GM19035 (cell line): ENCODE measurements around the gene THRA.
A peak's percentile ranks its signal among the peaks of the same experiment; 100 is the strongest.

Source experiments
- ATAC-seq: cut with Tn5 transposase; IDR thresholded peaks from one replicate; pipeline ENCODE4 v1.9.1; 2021; ENCODE audit not compliant: unreplicated experiment

Gene THRA, protein sequence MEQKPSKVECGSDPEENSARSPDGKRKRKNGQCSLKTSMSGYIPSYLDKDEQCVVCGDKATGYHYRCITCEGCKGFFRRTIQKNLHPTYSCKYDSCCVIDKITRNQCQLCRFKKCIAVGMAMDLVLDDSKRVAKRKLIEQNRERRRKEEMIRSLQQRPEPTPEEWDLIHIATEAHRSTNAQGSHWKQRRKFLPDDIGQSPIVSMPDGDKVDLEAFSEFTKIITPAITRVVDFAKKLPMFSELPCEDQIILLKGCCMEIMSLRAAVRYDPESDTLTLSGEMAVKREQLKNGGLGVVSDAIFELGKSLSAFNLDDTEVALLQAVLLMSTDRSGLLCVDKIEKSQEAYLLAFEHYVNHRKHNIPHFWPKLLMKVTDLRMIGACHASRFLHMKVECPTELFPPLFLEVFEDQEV

GRCh38 chr17:40062329-40063186, at the start of gene THRA:
Gene THRA, plus strand, starts transcription at chr17:40062965. Its CDS starts 11,524 bp downstream, at chr17:40074489.
- ATAC-seq, result peak; percentile 77

- ATAC-seq, result no peak
Observed at GRCh38 chr17:40014375-40014980, 48.3 kb upstream of the THRA start.

GRCh38 chr17:40015005-40015997, 47.5 kb upstream of the THRA start, which contains the start of gene CSF3:
Gene CSF3, plus strand, starts transcription at chr17:40015440. Its CDS starts 35 bp downstream, at chr17:40015475.
- no peak for ATAC-seq

DNA sequence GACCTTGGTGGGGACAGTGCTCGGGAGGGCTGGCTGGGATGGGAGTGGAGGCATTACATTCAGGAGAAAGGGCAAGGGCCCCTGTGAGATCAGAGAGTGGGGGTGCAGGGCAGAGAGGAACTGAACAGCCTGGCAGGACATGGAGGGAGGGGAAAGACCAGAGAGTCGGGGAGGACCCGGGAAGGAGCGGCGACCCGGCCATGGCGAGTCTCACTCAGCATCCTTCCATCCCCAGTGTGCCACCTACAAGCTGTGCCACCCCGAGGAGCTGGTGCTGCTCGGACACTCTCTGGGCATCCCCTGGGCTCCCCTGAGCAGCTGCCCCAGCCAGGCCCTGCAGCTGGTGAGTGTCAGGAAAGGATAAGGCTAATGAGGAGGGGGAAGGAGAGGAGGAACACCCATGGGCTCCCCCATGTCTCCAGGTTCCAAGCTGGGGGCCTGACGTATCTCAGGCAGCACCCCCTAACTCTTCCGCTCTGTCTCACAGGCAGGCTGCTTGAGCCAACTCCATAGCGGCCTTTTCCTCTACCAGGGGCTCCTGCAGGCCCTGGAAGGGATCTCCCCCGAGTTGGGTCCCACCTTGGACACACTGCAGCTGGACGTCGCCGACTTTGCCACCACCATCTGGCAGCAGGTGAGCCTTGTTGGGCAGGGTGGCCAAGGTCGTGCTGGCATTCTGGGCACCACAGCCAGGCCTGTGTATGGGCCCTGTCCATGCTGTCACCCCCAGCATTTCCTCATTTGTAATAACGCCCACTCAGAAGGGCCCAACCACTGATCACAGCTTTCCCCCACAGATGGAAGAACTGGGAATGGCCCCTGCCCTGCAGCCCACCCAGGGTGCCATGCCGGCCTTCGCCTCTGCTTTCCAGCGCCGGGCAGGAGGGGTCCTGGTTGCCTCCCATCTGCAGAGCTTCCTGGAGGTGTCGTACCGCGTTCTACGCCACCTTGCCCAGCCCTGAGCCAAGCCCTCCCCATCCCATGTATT, 46.5 kb upstream of the THRA start:
- no peak for ATAC-seq

GRCh38 chr17:40017422-40018080, 45.2 kb upstream of the THRA start:
- no peak for ATAC-seq

- ATAC-seq, result no peak
Observed at GRCh38 chr17:40018211-40019121, 44.3 kb upstream of the THRA start.

GRCh38 chr17:40019140-40019991, 43.4 kb upstream of the THRA start:
- no peak for ATAC-seq

GRCh38 chr17:40020146-40020545, 42.6 kb upstream of the THRA start:
- no peak for ATAC-seq

DNA sequence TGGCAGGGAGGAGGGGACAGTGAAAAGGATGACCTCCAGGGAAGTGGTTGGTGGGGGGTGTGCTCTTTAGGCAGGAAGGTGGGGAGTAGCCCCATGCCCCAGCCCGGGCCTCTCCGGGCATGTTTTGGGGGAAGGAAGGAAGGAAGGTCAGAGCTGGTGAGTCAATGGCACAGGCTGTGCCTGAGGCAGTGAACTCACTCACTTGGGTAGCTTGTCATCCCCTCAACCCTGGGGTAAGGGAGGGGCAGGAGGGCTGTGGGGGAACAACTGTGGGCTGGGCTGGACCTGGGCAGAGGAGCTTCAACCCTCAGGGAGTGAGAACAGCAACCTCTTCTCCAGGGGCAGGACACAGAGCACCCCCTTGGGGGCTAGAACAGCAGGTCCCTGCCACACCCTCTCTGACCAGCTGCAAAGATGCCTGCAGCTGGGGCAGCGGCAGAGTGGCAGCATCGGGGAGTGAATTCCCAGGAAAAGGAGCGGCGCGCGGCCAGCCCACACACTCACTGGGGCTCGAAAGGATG, 41.3 kb upstream of the THRA start:
- ATAC-seq, result no peak

GRCh38 chr17:40022497-40022896, 40.3 kb upstream of the THRA start:
- ATAC-seq, result no peak

DNA sequence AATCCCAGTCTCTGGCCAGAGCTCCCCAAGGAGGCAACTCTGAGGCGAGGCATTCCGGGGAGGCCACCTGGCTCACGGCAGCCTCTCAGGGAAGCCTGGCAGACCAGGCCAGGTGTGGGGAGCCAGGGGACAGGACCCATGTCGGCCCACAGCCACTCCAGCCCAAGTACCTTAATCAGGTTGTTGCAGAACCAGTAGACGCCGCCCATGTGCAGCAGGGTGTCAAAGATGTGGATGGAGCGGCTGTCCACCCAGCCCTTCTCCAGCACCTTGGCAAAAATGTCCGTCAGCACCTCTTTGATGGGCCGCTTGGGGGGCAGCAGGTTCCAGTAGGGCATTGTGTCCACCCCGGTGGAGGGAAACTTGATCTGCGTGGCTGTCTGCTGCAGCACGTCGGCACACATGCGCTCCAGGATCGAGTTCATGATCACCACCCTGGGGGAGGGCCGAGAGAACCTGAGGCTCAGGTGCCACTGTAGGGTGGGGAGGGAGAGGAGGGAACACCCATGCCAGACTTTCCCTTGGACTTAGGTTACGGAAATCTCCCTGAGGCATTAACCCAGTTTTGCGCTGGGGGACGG, 39.7 kb upstream of the THRA start:
- no peak for ATAC-seq

DNA sequence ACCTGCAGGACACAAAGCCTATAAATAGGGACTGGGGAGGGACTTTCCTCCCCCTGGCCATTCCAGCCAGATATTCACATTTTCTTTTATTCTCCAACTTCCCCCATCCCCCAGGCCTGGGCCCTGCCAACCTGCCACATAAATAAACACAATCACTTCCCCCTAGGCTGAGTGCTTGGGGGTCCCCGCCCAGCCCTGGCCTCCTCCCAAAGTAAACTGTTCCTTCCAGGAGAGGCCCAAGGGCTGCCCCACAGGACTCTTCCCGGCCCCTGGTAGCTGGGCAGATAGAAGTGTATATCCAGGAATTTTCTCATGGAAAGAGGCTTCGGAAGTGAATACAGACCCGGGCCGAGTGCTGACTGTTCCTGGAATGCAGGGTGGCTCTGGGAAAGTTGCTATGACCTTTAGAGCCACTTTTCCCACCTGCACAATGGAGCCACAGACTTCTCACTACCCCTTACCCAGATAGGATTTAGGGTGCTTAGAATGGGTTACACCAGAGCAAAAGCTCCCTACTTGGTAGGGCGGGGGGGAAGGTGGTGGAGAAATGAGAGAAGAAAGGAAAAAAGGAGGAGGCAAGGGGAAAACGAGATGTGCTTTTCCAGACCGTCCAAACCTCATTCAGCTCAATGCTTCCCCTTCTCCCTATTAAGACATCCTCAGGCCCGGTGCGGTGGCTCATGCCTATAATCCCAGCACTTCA, 39.0 kb upstream of the THRA start:
- ATAC-seq, result no peak

GRCh38 chr17:40024901-40025300, 37.9 kb upstream of the THRA start:
- ATAC-seq, result no peak

DNA sequence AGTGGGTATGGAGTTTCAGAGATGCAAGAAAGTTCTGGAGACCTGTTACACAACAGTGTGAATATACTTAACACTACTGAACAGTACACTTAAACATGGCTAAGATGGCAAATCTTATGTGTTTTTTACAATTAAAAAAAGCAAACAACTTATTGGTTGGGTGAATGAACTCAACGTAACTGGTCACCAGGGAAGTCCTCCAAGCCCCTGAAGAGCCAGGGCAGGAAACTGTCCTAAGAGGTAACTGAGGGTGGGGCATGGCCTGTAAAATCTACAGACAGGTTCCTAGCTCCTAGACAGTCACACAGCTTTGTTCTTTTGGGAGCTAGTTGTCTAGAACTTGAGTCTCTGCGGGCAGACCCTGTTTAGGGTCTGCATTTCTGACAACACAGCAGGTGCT, 37.2 kb upstream of the THRA start:
- no peak for ATAC-seq
